Panc1 (cell line): ENCODE data around the gene UBXN6. TPM values are rescaled to one million over a fixed set of nuclear protein-coding genes. Genes with fewer than 3 reads are reported as not detected.

Source experiments
- ATAC-seq: fragments of 200-7000 bp; cut with Tn5 transposase; 2 replicates; pipeline ENCODE4 v1.9.1; 2020; ENCODE audit warnings: mild to moderate bottlenecking, moderate library complexity
- BruUV-seq: library from RNA; stranded (reverse); fragments of 400-500 nt; replicated peaks from 2 replicates; lab custom pipeline; 2021; lab: Mats Ljungman, UMichigan
- CTCF ChIA-PET: fragments of 300-600 bp; sonication (Branson Sonifier 250); formaldehyde crosslinking; loops from one replicate; lab custom pipeline; 2022; ENCODE audit warnings: antibody characterized with exemption; lab: Charles Lee
- POLR2A ChIA-PET: fragments of 300-600 bp; sonication (Branson Sonifier 250); formaldehyde crosslinking; loops from one replicate; lab custom pipeline; 2022; ENCODE audit warnings: antibody characterized with exemption; lab: Charles Lee
- DNase-seq: peaks from one replicate; pipeline ENCODE4 v3.0.0-alpha.2; 2010; ENCODE audit warnings: low read depth, low spot score
- H3K27ac ChIP-seq: 2 replicates; pipeline ENCODE4 v1.5.1; 2011; ENCODE audit warnings: mild to moderate bottlenecking, low read length, inconsistent platforms
- H3K27me3 ChIP-seq: fragments of 200-500 bp; sonication (Bioruptor generic); 2 replicates; pipeline ENCODE4 v1.6.0; 2014; ENCODE audit warnings: low read length, inconsistent platforms; ENCODE audit not compliant: control insufficient read depth, insufficient read depth
- H3K36me3 ChIP-seq: fragments of 200-500 bp; sonication (Bioruptor generic); 2 replicates; pipeline ENCODE4 v1.5.1; 2014; ENCODE audit warnings: inconsistent platforms, mild to moderate bottlenecking, low read length, moderate library complexity; ENCODE audit not compliant: control insufficient read depth, insufficient read depth
- H3K4me1 ChIP-seq: 2 replicates; pipeline ENCODE4 v1.5.1; 2011; ENCODE audit warnings: inconsistent platforms, mild to moderate bottlenecking, low read length, moderate library complexity; ENCODE audit not compliant: control insufficient read depth, insufficient read depth
- H3K4me3 ChIP-seq, 2 experiments: 2 replicates each; pipeline ENCODE4 v1.5.1; 2011 to 2012; ENCODE audit warnings: low read depth in 2 of 2, low read length in 2 of 2, mild to moderate bottlenecking in 2 of 2, inconsistent platforms in 1 of 2, moderate library complexity in 1 of 2
- H3K9me3 ChIP-seq: fragments of 200-500 bp; sonication (Bioruptor generic); 2 replicates; pipeline ENCODE4 v1.5.1; 2014; ENCODE audit warnings: low read depth, mild to moderate bottlenecking, inconsistent platforms, low read length, moderate library complexity; ENCODE audit not compliant: control insufficient read depth, insufficient read depth
- POLR2AphosphoS5 ChIP-seq: IDR thresholded peaks from 2 replicates; pipeline ENCODE4 v1.6.1; 2012; ENCODE audit warnings: mild to moderate bottlenecking, low read depth, low read length, moderate library complexity
- SIN3A ChIP-seq: IDR thresholded peaks from 2 replicates; pipeline ENCODE4 v1.6.1; 2012; ENCODE audit warnings: low read depth, mild to moderate bottlenecking, low read length, moderate library complexity, borderline replicate concordance; ENCODE audit not compliant: insufficient read depth
- TCF7L2 ChIP-seq: IDR thresholded peaks from 2 replicates; pipeline ENCODE4 v1.6.1; 2011; ENCODE audit warnings: mild to moderate bottlenecking, low read depth, low read length, inconsistent platforms
- in situ Hi-C: cut with HindIII; loops from 2 replicates; pipeline ENCODE4 v1.10.0; 2016; ENCODE audit warnings: low sequenced_read_pairs, low pct_unique_long_range_greater_than_20kb
- intact Hi-C: fragments of 100-400 bp; cut with micrococcal nuclease; formaldehyde crosslinking; loops from one replicate; pipeline ENCODE4 v1.10.0; 2022; ENCODE audit not compliant: unreplicated experiment
- total RNA-seq: library from RNA; stranded (reverse); gene quantifications from one replicate; pipeline ENCODE4 v1.2.1, GENCODE V29; 2021; ENCODE audit not compliant: unreplicated experiment
- TF ChIP-seq, protein P1 (sequence below), 2 experiments: IDR thresholded peaks; 2 replicates each; pipeline ENCODE4 v1.6.1; 2011 to 2012; ENCODE audit warnings: low read depth in 2 of 2, control low read depth in 1 of 2, low read length in 1 of 2, mild to moderate bottlenecking in 1 of 2, moderate library complexity in 1 of 2; ENCODE audit not compliant: insufficient read depth in 1 of 2
- TF ChIP-seq, protein P2 (sequence below): fragments of 450-650 bp; IDR thresholded peaks from 2 replicates; pipeline ENCODE4 v1.5.1; 2017; ENCODE audit warnings: mild to moderate bottlenecking

Gene UBXN6
- total RNA-seq, 1 experiment from 2014 or later = 55.6 TPM

DNA sequence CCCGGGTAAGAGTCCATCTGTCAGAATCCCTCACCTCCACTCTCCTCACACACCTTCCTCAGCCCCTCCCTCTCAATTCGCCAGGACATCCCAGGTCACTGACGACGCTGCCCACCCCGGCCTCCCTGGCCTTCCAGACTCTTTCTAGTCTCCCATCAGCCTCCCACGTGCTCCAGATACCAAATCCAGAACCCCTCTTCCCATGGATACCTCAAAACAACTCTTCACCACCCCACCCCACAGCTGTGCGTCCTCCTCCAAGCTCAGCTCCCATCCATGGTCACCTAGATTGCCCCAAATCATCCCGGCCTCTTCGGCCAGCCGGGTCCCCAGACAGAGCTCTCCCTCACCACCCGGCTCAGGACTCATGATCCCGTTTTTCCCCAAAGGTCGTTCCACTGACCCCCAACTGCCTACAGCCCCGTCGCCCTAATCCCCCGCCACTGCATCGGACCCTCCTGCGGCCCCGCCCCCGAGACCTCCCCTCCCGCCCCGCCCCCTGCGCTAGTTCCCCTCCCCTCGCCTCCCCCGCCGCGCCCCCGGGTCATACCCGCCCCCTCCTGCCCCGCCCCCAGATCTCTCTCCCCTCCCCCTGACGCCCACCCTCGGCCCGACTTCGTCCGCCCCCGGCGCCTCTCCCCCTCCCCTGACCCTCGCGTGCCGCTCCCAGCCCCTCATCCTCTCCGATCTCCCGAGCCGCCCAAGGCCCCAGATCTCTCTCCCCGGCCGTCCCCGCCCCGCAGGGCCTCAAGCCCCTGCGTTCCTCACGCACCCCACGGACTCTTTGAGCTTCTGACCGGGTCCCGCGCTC is 546 bp downstream of the UBXN6 start:
- POLR2A ChIA-PET = interaction anchor here (0.6 to 0.7 kb wide), 3 partner anchors 55 to 500 kb away, joined by 7 to 11 read pairs (median 11); partner anchors contain the start of gene CHAF1A
- Histone ChIP-seq H3K4me3 (peak overlapping the region; percentile 61 to 76), H3K27ac (peak overlapping the region; percentile 73), H3K27me3 (no peaks in the 10 kb centered on the region), H3K9me3 (no peaks in the 10 kb centered on the region), H3K36me3 (no peaks in the 10 kb centered on the region), H3K4me1 (no peaks in the 10 kb centered on the region)
- DNase-seq (no peak), ATAC-seq (peak; percentile 39)
- CTCF ChIA-PET = interaction anchor here (0.8 kb wide), 1 partner anchor 97 kb away, joined by 7 read pairs; no protein-coding TSS in a partner anchor
- TF ChIP-seq, protein P1, sequence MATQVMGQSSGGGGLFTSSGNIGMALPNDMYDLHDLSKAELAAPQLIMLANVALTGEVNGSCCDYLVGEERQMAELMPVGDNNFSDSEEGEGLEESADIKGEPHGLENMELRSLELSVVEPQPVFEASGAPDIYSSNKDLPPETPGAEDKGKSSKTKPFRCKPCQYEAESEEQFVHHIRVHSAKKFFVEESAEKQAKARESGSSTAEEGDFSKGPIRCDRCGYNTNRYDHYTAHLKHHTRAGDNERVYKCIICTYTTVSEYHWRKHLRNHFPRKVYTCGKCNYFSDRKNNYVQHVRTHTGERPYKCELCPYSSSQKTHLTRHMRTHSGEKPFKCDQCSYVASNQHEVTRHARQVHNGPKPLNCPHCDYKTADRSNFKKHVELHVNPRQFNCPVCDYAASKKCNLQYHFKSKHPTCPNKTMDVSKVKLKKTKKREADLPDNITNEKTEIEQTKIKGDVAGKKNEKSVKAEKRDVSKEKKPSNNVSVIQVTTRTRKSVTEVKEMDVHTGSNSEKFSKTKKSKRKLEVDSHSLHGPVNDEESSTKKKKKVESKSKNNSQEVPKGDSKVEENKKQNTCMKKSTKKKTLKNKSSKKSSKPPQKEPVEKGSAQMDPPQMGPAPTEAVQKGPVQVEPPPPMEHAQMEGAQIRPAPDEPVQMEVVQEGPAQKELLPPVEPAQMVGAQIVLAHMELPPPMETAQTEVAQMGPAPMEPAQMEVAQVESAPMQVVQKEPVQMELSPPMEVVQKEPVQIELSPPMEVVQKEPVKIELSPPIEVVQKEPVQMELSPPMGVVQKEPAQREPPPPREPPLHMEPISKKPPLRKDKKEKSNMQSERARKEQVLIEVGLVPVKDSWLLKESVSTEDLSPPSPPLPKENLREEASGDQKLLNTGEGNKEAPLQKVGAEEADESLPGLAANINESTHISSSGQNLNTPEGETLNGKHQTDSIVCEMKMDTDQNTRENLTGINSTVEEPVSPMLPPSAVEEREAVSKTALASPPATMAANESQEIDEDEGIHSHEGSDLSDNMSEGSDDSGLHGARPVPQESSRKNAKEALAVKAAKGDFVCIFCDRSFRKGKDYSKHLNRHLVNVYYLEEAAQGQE (IDR thresholded peaks at IDR 0.05; ENCODE audit: insufficient read depth in 1 of 2, low read depth in 2 of 2, low read length in 1 of 2) = no peak
- TF ChIP-seq POLR2AphosphoS5 (no peak), TCF7L2 (no peak), SIN3A (no peak)
- TF ChIP-seq, protein P2, sequence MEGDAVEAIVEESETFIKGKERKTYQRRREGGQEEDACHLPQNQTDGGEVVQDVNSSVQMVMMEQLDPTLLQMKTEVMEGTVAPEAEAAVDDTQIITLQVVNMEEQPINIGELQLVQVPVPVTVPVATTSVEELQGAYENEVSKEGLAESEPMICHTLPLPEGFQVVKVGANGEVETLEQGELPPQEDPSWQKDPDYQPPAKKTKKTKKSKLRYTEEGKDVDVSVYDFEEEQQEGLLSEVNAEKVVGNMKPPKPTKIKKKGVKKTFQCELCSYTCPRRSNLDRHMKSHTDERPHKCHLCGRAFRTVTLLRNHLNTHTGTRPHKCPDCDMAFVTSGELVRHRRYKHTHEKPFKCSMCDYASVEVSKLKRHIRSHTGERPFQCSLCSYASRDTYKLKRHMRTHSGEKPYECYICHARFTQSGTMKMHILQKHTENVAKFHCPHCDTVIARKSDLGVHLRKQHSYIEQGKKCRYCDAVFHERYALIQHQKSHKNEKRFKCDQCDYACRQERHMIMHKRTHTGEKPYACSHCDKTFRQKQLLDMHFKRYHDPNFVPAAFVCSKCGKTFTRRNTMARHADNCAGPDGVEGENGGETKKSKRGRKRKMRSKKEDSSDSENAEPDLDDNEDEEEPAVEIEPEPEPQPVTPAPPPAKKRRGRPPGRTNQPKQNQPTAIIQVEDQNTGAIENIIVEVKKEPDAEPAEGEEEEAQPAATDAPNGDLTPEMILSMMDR = no peak
- no TSS peak for BruUV-seq
- intact Hi-C loops (no loop called here), in situ Hi-C loops (no loop called here)

DNA sequence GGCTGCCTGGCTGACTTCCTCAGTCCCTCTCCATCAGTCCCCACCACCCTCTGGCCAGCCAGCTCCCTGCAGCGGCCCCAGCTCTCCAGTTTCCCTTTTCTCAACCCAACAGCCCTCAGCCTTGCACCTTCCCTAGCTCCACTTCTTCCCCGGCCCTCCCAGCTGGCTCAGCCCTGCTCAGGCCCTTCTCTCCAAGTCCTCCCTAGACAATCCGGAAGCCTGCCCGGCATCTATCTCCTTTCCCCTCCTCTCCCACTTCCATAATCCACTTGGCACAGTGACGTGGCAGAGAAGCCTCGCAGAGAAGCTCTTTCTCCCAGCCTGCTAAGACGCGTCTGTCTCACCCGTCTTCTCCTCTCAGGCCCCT is 1.1 kb downstream of the UBXN6 start:
- no TSS peak for BruUV-seq
- Histone ChIP-seq H3K27ac (peak overlapping the region; percentile 73), H3K27me3 (no peaks in the 10 kb centered on the region), H3K36me3 (no peaks in the 10 kb centered on the region), H3K9me3 (no peaks in the 10 kb centered on the region), H3K4me1 (no peaks in the 10 kb centered on the region), H3K4me3 (peak overlapping the region; percentile 61 to 76)
- CTCF ChIA-PET = interaction anchor here (0.8 kb wide), 1 partner anchor 96 kb away, joined by 7 read pairs; no protein-coding TSS in a partner anchor
- TF ChIP-seq, protein P1 (IDR thresholded peaks at IDR 0.05; ENCODE audit: insufficient read depth in 1 of 2, low read depth in 2 of 2, low read length in 1 of 2) = no peak
- no peak for TF ChIP-seq POLR2AphosphoS5
- POLR2A ChIA-PET = interaction anchor here (0.6 kb wide), 1 partner anchor 500 kb away, joined by 11 read pairs; no protein-coding TSS in a partner anchor
- ATAC-seq = peak; percentile 7; the same call in 1 of the 2 replicates
- DNase-seq = no peak
- in situ Hi-C loops = no loop called here
- intact Hi-C loops = no loop called here
